K562 (cell line): Measurements from ENCODE around the gene PPP1R3E. TPM values are rescaled to one million over a fixed set of nuclear protein-coding genes. Genes with fewer than 3 reads are reported as not detected.

Experiments
- ATAC-seq: fragments of 200-7000 bp; cut with Tn5 transposase; 3 replicates; pipeline ENCODE4 v1.9.1; 2020; ENCODE audit warnings: moderate library complexity
- BruUV-seq: library from RNA; stranded (reverse); fragments of 400-500 nt; replicated peaks from 2 replicates; lab custom pipeline; 2021; lab: Mats Ljungman, UMichigan
- CTCF ChIA-PET: fragments of 300-600 bp; formaldehyde crosslinking; extraction: SDS; loops from one replicate; lab custom pipeline; 2021; ENCODE audit warnings: low intra/inter-chr PET ratio; lab: Yijun Ruan, JAX
- POLR2A ChIA-PET: fragments of 300-600, 350-650 bp; sonication (Branson Sonifier 250); formaldehyde crosslinking; extraction: SDS; loops from one replicate; lab custom pipeline; 2021; ENCODE audit warnings: antibody characterized with exemption, inconsistent platforms; lab: Yijun Ruan, JAX
- DNase-seq, 4 experiments: peaks; one replicate each; pipeline versions ENCODE4 v3.0.0 to v3.0.0-alpha.2; 2011 to 2018; ENCODE audit warnings: low spot score in 3 of 4, mixed read lengths in 3 of 4; ENCODE audit errors: extremely low read depth in 1 of 4
- FAIRE-seq: peaks from 2 replicates; lab custom pipeline; 2011; peaks lifted over from hg19 to GRCh38; lab: Jason Lieb, UNC
- H2AFZ ChIP-seq: 2 replicates; pipeline ENCODE4 v1.6.0; 2011; ENCODE audit warnings: low read depth, low read length, control low read depth, inconsistent platforms
- H3K27ac ChIP-seq: fragments of 200-600 bp; 3 replicates; pipeline ENCODE4 v1.8.0; 2011; ENCODE audit warnings: low read depth, mild to moderate bottlenecking, control low read depth, inconsistent platforms, low read length, moderate library complexity, mixed read lengths; ENCODE audit errors: extremely low read depth
- H3K27me3 ChIP-seq, 2 experiments: fragments of 300-600 bp in 1 of 2; 2 replicates in 1 of 2; 3 replicates in 1 of 2; pipeline versions ENCODE4 v1.6.0 to v1.8.0; 2011; ENCODE audit warnings: inconsistent platforms in 2 of 2, low read length in 2 of 2, mild to moderate bottlenecking in 1 of 2, mixed read lengths in 1 of 2, moderate library complexity in 1 of 2; ENCODE audit not compliant: control insufficient read depth in 2 of 2, insufficient read depth in 2 of 2
- H3K36me3 ChIP-seq: fragments of 300-600 bp; 3 replicates; pipeline ENCODE4 v1.8.0; 2011; ENCODE audit warnings: mild to moderate bottlenecking, low read length, inconsistent platforms; ENCODE audit not compliant: control insufficient read depth, insufficient read depth
- H3K4me1 ChIP-seq, 2 experiments: fragments of 200-600 bp in 1 of 2; replicated peaks in 1 of 2; 2 replicates in 1 of 2; 3 replicates in 1 of 2; pipeline versions ENCODE4 v1.5.1 to v1.8.0; 2011; ENCODE audit warnings: inconsistent platforms in 2 of 2, low read length in 2 of 2, mild to moderate bottlenecking in 1 of 2, mixed read lengths in 1 of 2, moderate library complexity in 1 of 2; ENCODE audit not compliant: control insufficient read depth in 2 of 2, insufficient read depth in 2 of 2
- H3K4me2 ChIP-seq: 2 replicates; pipeline ENCODE4 v1.6.1; 2011; ENCODE audit warnings: low read length, control low read depth, inconsistent platforms, mixed read lengths; ENCODE audit not compliant: insufficient read depth
- H3K4me3 ChIP-seq: fragments of 200-600 bp; sonication (generic), shearing (Covaris generic); 2 replicates; pipeline ENCODE4 v1.5.1; 2016; ENCODE audit warnings: control low read depth, inconsistent platforms
- H3K79me2 ChIP-seq: fragments of 200-600 bp; 3 replicates; pipeline ENCODE4 v1.8.0; 2011; ENCODE audit warnings: low read length, inconsistent platforms; ENCODE audit not compliant: control insufficient read depth, insufficient read depth
- H3K9ac ChIP-seq, 2 experiments: 2 replicates each; pipeline versions ENCODE4 v1.6.0 to v1.6.1; 2011; ENCODE audit warnings: low read depth in 2 of 2, low read length in 2 of 2, control low read depth in 1 of 2, inconsistent platforms in 1 of 2, mild to moderate bottlenecking in 1 of 2, mixed read lengths in 1 of 2; ENCODE audit not compliant: insufficient read depth in 1 of 2
- H3K9me1 ChIP-seq: one replicate; pipeline ENCODE4 v1.6.0; 2011; ENCODE audit warnings: inconsistent platforms, mild to moderate bottlenecking, low read length, moderate library complexity; ENCODE audit not compliant: control insufficient read depth, insufficient read depth
- H3K9me3 ChIP-seq: replicated peaks from 2 replicates; pipeline ENCODE4 v1.5.1; 2011; ENCODE audit warnings: low read depth, low read length, inconsistent platforms; ENCODE audit not compliant: control insufficient read depth, insufficient read depth
- H4K20me1 ChIP-seq: replicated peaks from 2 replicates; pipeline ENCODE4 v1.6.1; 2011; ENCODE audit warnings: low read length, inconsistent platforms, mixed read lengths; ENCODE audit not compliant: control insufficient read depth, insufficient read depth
- CTCF ChIP-seq, 3 experiments: IDR thresholded peaks in 2 of 3; conservative IDR thresholded peaks in 1 of 3; 2 replicates each; pipeline ENCODE4 v1.5.1; 2011 to 2012; ENCODE audit warnings: low read length in 3 of 3, mild to moderate bottlenecking in 3 of 3, control low read depth in 2 of 3, improper control_type of control experiment in 1 of 3, inconsistent platforms in 1 of 3, low read depth in 1 of 3, mixed read lengths in 1 of 3, moderate library complexity in 1 of 3; ENCODE audit not compliant: insufficient read depth in 2 of 3
- MXI1 ChIP-seq: IDR thresholded peaks from 2 replicates; pipeline ENCODE4 v1.6.1; 2011; ENCODE audit warnings: low read depth, mild to moderate bottlenecking, improper control_type of control experiment, low read length
- POLR2B ChIP-seq: fragments of 450-650 bp; IDR thresholded peaks from 2 replicates; pipeline ENCODE4 v1.6.1; 2018; ENCODE audit warnings: low read depth; ENCODE audit not compliant: partially characterized antibody
- YY1 ChIP-seq, 3 experiments: IDR thresholded peaks; 2 replicates each; pipeline ENCODE4 v1.6.1; 2011; ENCODE audit warnings: low read length in 2 of 3, mild to moderate bottlenecking in 2 of 3, moderate library complexity in 2 of 3, borderline replicate concordance in 1 of 3, control low read depth in 1 of 3, low read depth in 1 of 3; ENCODE audit not compliant: insufficient read depth in 3 of 3, insufficient replicate concordance in 2 of 3, control insufficient read depth in 1 of 3, insufficient read length in 1 of 3; ENCODE audit errors: extremely low read depth in 1 of 3
- ZNF316 ChIP-seq: fragments of 450-650 bp; IDR thresholded peaks from 2 replicates; pipeline ENCODE4 v1.6.1; 2016
- WGBS: fragments of 100-300 bp; shearing (Covaris generic); methylation state at CpG from one replicate; pipeline ENCODE4 v1.1.6; 2016; ENCODE audit warnings: low coverage, mixed read lengths; ENCODE audit not compliant: insufficient coverage; ENCODE audit errors: missing lambda C conversion rate; 5-methylcytosine and 5-hydroxymethylcytosine counted together
- in situ Hi-C: fragments of 300-500 bp; cut with MboI; formaldehyde crosslinking; loops from 4 replicates; pipeline ENCODE4 v1.15.0; 2018; ENCODE audit warnings: inconsistent platforms, mixed read lengths
- intact Hi-C: fragments of 100-400 bp; cut with micrococcal nuclease; formaldehyde crosslinking; loops from 2 replicates; pipeline ENCODE4 v1.14.2; 2022
- polyA plus RNA-seq, 8 experiments: library from polyadenylated mRNA; depleted of rRNA in 4 of 8; stranded (reverse) in 5 of 8; unstranded in 3 of 8; fragments of >200 nt; fragmentation: Nextera tagmentation in 2 of 8; fragmentation: Illumina TruSeq in 1 of 8; extraction: Ambion mirVana in 2 of 8; extraction: Trizol in 1 of 8; gene quantifications; 2 replicates each; pipeline versions ENCODE4 v1.2.1 to v1.2.3, GENCODE V29; 2011 to 2014; ENCODE audit warnings: inconsistent platforms in 1 of 8, missing spikeins in 1 of 8
- total RNA-seq, 7 experiments: library from RNA; depleted of rRNA in 6 of 7; stranded (reverse); fragments of >200 nt in 6 of 7; fragmentation: Illumina TruSeq in 2 of 7; extraction: Trizol in 2 of 7; gene quantifications; 2 replicates each; pipeline versions ENCODE4 v1.2.1 to v1.2.3, GENCODE V29; 2011 to 2021; ENCODE audit warnings: low replicate concordance in 1 of 7

Gene PPP1R3E
- total and polyA plus RNA-seq, 9 of the 15 experiments (the other 6 are each of a cell fraction or from before 2014, with no cell fraction given): 3.2 to 18.4 (median 7.6) TPM

DNA sequence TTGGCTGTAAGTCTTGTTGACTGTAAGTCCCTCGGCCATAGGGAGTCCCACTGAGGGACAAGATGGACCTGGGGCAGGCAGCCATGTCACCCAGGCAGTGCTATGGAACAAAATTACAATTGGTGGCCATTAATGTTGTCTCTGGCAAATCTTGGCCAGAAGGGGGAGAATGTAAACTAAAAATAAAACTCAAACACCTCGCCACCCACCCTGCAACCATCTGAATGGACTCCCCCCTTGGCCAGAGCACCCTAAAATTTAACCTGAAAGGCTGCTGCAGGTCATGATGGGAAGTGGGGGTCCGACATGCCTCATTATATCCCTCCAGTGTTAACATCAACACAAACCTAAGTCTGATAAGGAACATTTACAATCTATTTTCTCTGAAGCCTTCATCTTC is 41.8 kb upstream of the PPP1R3E start:
- ChIA-PET POLR2A (interaction anchor here (0.7 kb wide), 1 partner anchor 65 kb away, joined by 3 read pairs; no protein-coding TSS in a partner anchor), CTCF (no interaction called here)
- no peaks in the 10 kb centered on the region for H3K9me1 ChIP-seq
- in situ Hi-C loops: no loop called here
- FAIRE-seq (no peak), ATAC-seq (no peak), DNase-seq (no peak)
- H4K20me1 ChIP-seq: no peaks in the 10 kb centered on the region
- H3K79me2 ChIP-seq: no peaks in the 10 kb centered on the region
- H3K27me3 ChIP-seq: no peaks in the 10 kb centered on the region
- no peaks in the 10 kb centered on the region for H3K36me3 ChIP-seq
- peak overlapping the region; percentile 78 for H2AFZ ChIP-seq
- no peak overlapping the region for H3K4me3 ChIP-seq
- 41% methylated on average over 2 of the region's 3 CpGs for WGBS
- intact Hi-C loops: no loop called here
- H3K9ac ChIP-seq: no peak overlapping the region
- peaks cover 11 to 16% of the 10 kb centered on the region in 2 experiments; a peak in 4 of 5 replicates for H3K4me1 ChIP-seq
- H3K27ac ChIP-seq: no peak overlapping the region
- no TSS peak for BruUV-seq
- TF ChIP-seq POLR2B: no peak
- no peak for TF ChIP-seq ZNF316
- no peak for TF ChIP-seq MXI1
- TF ChIP-seq CTCF (IDR thresholded peaks at IDR 0.05 in 2 of 3, conservative IDR thresholded peaks at IDR 0.05 in 1 of 3; ENCODE audit: insufficient read depth in 2 of 3, low read depth in 1 of 3, low read length in 3 of 3): 0 out of 6 replicates have a peak, but pooled peaks of 1 of the 3 experiments have one; percentile 19
- TF ChIP-seq YY1 (IDR thresholded peaks at IDR 0.05; ENCODE audit: borderline replicate concordance in 1 of 3, control insufficient read depth in 1 of 3, extremely low read depth in 1 of 3, insufficient read depth in 3 of 3, insufficient read length in 1 of 3, insufficient replicate concordance in 2 of 3, low read depth in 1 of 3, low read length in 2 of 3): peak in 1 of 3 experiments; percentile 55
- H3K4me2 ChIP-seq: no peak overlapping the region
- H3K9me3 ChIP-seq: no peaks in the 10 kb centered on the region
